Testis (tissue), 3 donors: ENCODE measurements around the gene NECTIN1. TPM values are rescaled to one million over a fixed set of nuclear protein-coding genes. Genes with fewer than 3 reads are reported as not detected.

Experiments used
- DNase-seq: peaks from one replicate; pipeline ENCODE4 v3.0.0-alpha.2; 2019
- H3K27ac ChIP-seq, 2 donors: fragments of 200-600 bp; sonication (generic); one replicate each; pipeline ENCODE4 v1.5.1; 2019
- H3K27me3 ChIP-seq: fragments of 200-600 bp; sonication (generic); one replicate; pipeline ENCODE4 v1.5.1; 2019
- H3K36me3 ChIP-seq: fragments of 200-600 bp; sonication (generic); one replicate; pipeline ENCODE4 v1.5.1; 2017; ENCODE audit warnings: low read depth; ENCODE audit errors: missing control alignments
- H3K4me1 ChIP-seq: fragments of 200-600 bp; sonication (generic); one replicate; pipeline ENCODE4 v1.5.1; 2019
- H3K4me3 ChIP-seq, 2 donors: fragments of 200-600 bp; sonication (generic); one replicate each; pipeline ENCODE4 v1.5.1; 2017 to 2019
- H3K9me3 ChIP-seq: fragments of 200-600 bp; sonication (generic); one replicate; pipeline ENCODE4 v1.5.1; 2017
- CTCF ChIP-seq, 3 experiments: fragments of 450-650 bp in 2 of 3; fragments of 200-600 bp in 1 of 3; sonication (generic) in 1 of 3; IDR thresholded peaks; one replicate each; pipeline ENCODE4 v1.5.1; 2016 to 2019; ENCODE audit warnings: antibody characterized with exemption in 3 of 3, mild to moderate bottlenecking in 2 of 3, moderate library complexity in 1 of 3
- POLR2A ChIP-seq: fragments of 450-650 bp; IDR thresholded peaks from one replicate; pipeline ENCODE4 v1.6.1; 2017; ENCODE audit warnings: antibody characterized with exemption, mild to moderate bottlenecking, moderate library complexity
- WGBS, 2 donors: methylation state at CpG; one replicate each; pipeline ENCODE4 v1.1.5; 2018; 5-methylcytosine and 5-hydroxymethylcytosine counted together
- intact Hi-C: fragments of 100-400 bp; cut with DNase I; formaldehyde crosslinking; loops from one replicate; pipeline ENCODE4 v1.15.1; 2023; ENCODE audit warnings: low total_unique reads
- polyA plus RNA-seq: library from polyadenylated mRNA; stranded (reverse); fragments of 350-450 nt; fragmentation: Illumina TruSeq; extraction: RNeasy Lipid Tissue Mini Kit (QIAGEN cat#74804); gene quantifications from one replicate; pipeline ENCODE4 v1.2.3, GENCODE V29; 2014; ENCODE audit warnings: low read depth, low replicate concordance; ENCODE audit not compliant: insufficient read depth
- total RNA-seq, 2 donors: library from RNA; depleted of rRNA; stranded (reverse); fragments of >200 nt; gene quantifications; one replicate each; pipeline ENCODE4 v1.2.3, GENCODE V29; 2016

NECTIN1 gene
- total and polyA plus RNA-seq, 3 donors from 2014 or later, result 5.2 to 5.4 (median 5.2) TPM

- Histone ChIP-seq H3K4me3 (no peak overlapping the region), H3K36me3 (no peaks in the 10 kb centered on the region), H3K27me3 (no peaks in the 10 kb centered on the region), H3K9me3 (no peaks in the 10 kb centered on the region), H3K4me1 (no peaks in the 10 kb centered on the region), H3K27ac (no peak overlapping the region)
- DNase-seq, result no peak
- intact Hi-C loops, result no loop called here
- no peak for TF ChIP-seq CTCF (IDR thresholded peaks at IDR 0.05)
- WGBS, 2 donors, result 92 to 93% methylated on average over 4 to 5 of the region's 5 CpGs
Measured at GRCh38 chr11:119756169-119756865, 27.3 kb upstream of the NECTIN1 start.

GRCh38 chr11:119755356-119756071 is 26.5 kb upstream of the NECTIN1 start:
- Histone ChIP-seq H3K27ac (no peak overlapping the region), H3K36me3 (no peaks in the 10 kb centered on the region), H3K4me3 (no peak overlapping the region), H3K4me1 (no peaks in the 10 kb centered on the region), H3K9me3 (no peaks in the 10 kb centered on the region), H3K27me3 (no peaks in the 10 kb centered on the region)
- TF ChIP-seq POLR2A (no peak), CTCF (IDR thresholded peaks at IDR 0.05) (no peak)
- intact Hi-C loops, result no loop called here
- no peak for DNase-seq
- WGBS, 2 donors, result 76 to 80% methylated on average over 9 of the region's 9 CpGs

GRCh38 chr11:119754656-119755355 is 25.8 kb upstream of the NECTIN1 start:
- no peaks in the 10 kb centered on the region for H3K36me3 ChIP-seq
- WGBS, 2 donors, result 75% methylated on average over 17 to 18 of the region's 18 CpGs
- H3K27ac ChIP-seq, result no peak overlapping the region
- TF ChIP-seq POLR2A (no peak), CTCF (IDR thresholded peaks at IDR 0.05) (no peak)
- intact Hi-C loops, result no loop called here
- no peak overlapping the region for H3K4me3 ChIP-seq
- H3K9me3 ChIP-seq, result no peaks in the 10 kb centered on the region
- no peak for DNase-seq
- H3K27me3 ChIP-seq, result no peaks in the 10 kb centered on the region
- H3K4me1 ChIP-seq, result no peaks in the 10 kb centered on the region

GRCh38 chr11:119754199-119754598 is 25.2 kb upstream of the NECTIN1 start:
- H3K36me3 ChIP-seq, result no peaks in the 10 kb centered on the region
- H3K27me3 ChIP-seq, result no peaks in the 10 kb centered on the region
- no peak for DNase-seq
- no peak overlapping the region for H3K4me3 ChIP-seq
- H3K27ac ChIP-seq, result no peak overlapping the region
- intact Hi-C loops, result no loop called here
- TF ChIP-seq CTCF (IDR thresholded peaks at IDR 0.05) (no peak), POLR2A (no peak)
- H3K4me1 ChIP-seq, result no peaks in the 10 kb centered on the region
- 72% methylated on average over 4 of the region's 4 CpGs for WGBS, 2 donors
- no peaks in the 10 kb centered on the region for H3K9me3 ChIP-seq
